Measurements from ENCODE around the gene AEBP2.
A peak's percentile ranks its signal among the peaks of the same experiment; 100 is the strongest.
"Not testable (repeated sequence)": the region's sequence is repeated elsewhere in the genome, so short reads cannot be mapped to it uniquely, and the experiment has no call there.

Gene AEBP2, protein sequence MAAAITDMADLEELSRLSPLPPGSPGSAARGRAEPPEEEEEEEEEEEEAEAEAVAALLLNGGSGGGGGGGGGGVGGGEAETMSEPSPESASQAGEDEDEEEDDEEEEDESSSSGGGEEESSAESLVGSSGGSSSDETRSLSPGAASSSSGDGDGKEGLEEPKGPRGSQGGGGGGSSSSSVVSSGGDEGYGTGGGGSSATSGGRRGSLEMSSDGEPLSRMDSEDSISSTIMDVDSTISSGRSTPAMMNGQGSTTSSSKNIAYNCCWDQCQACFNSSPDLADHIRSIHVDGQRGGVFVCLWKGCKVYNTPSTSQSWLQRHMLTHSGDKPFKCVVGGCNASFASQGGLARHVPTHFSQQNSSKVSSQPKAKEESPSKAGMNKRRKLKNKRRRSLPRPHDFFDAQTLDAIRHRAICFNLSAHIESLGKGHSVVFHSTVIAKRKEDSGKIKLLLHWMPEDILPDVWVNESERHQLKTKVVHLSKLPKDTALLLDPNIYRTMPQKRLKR

DNA sequence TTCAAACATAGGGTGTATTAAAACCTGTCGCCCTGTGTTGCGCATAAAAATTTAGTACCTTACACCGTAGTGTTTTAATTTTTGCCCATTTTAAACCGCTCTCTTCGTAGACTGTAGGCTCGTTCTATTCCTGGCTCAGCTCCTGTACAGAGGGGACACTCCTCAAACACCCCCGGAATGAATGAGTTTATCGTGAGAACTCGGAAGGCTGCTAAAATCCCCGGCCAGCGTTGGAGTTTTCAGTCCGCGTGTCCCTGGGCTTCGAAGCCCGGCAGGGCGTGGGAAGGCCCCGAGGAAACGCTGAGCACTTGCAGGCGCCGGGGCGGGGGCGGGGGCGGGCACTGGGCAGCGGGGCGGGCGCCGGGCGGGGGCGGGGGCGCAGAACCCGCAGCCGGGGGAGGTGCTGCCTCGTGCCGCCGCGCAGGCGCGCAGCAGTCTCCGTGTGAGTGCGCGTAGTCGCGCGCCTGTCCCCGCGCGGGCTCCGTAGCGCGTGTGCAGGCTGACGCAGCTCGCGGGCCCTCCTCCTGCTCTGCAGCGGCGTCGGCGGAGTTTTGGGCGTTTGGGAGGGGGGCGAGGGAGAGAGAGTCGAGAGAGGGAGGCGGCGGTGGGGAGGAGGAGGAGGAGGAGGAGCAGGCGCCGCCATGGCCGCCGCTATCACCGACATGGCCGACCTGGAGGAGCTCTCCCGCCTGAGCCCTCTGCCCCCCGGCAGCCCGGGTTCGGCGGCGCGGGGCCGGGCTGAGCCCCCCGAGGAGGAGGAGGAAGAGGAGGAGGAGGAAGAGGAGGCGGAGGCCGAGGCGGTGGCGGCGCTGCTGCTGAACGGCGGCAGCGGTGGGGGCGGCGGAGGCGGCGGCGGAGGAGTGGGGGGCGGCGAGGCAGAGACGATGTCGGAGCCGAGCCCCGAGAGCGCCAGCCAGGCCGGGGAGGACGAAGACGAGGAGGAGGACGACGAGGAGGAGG lies at the start of gene AEBP2:
Gene AEBP2 (plus strand): TSS at position 434 of the 960 bp plus-strand sequence. CDS start 208 bp downstream, at position 642.
- H3K27ac ChIP-seq: peak within 1 kb of the TSS; percentile 42 to 99 (median 95)
- H3K4me3 ChIP-seq: peak within 1 kb of the TSS; percentile 80 to 100 (median 96)

DNA sequence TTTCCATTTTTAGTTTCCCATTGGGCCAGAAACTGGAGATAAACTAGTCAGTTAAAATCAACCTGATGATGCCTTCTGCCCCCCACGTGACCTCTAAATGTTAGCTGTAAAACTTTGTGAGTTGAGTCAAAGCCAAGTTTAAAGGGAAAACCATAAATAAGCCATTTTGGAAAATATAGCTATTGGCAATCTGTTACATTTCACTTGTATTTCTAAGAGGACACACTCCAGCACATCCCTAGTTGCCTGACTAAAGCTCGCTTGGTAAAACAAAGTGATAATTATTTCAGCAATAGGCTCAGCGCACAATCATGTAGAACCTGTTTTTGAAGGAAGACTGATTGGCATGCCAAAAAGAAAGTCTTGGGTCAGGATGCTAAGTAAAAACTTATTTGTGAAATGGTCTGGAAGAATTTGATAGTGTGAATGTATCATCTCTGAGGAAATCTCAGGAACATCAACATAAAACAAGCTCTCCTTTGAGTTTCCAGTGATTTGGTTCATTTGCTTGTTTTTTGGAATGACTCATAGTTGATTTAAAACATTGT lies 49.2 kb upstream of the AEBP2 start:
- Histone ChIP-seq H3K4me3 (no peak overlapping the region), H3K27ac (no peak overlapping the region)

DNA sequence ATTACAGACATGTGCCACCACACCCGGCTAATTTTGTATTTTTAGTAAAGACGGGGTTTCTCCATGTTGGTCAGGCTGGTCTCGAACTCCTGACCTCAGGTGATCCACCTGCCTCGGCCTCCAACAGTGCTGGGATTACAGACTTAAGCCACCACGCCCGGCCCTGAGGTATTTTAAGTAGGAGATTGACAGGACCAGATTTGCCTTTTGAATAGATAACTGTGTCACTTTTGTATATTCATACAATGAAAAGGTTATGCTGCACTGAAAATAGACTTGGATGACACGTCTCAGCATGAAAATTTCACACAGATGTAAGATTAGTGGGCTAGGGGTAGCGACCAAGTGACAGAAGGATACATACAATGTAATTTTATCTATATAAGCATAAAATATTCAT lies 46.6 kb upstream of the AEBP2 start:
- not testable (repeated sequence) for H3K27ac ChIP-seq, H3K4me3 ChIP-seq

DNA sequence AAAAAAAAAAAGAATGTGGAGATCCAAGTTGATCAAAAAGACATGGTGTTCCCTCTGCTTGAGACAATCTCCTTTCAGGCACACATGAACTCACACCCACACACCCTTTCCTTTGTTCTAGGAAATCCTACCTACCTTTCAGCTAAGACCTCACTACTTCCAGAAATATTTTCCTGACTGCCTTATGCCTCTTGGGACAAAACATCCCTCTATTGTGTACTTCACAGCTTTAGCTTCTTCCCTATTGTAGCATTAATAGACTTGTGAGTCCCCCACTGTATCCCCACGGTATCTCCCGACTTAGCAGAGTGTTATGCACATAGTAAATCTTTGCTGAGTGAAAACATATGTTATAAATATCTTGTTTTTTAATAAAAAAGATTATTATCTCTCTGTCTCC lies 44.9 kb upstream of the AEBP2 start:
- Histone ChIP-seq H3K27ac (no peak overlapping the region), H3K4me3 (no peak overlapping the region)

DNA sequence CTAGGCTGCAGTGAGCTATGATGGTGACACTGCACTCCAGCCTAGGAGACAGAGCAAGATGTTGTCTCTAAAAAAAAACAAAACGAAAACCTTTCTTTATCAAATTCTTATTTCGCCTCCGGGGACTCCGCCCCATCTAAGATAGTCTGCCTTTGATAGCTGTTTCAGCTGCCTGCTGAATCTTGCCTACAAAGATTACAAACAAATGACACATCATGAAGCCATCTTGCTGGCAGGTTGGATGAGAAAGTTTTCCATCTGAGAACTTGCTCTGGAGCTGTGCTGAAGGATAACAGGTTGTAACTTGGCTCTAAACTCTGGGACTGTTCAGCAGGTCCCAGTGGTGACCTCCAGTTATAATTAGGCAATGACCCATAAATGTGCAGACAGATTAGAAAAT lies 41.8 kb upstream of the AEBP2 start:
- Histone ChIP-seq H3K27ac (peak overlapping the region in 2 of 21 experiments; percentile 9 to 29), H3K4me3 (no peak overlapping the region)

DNA sequence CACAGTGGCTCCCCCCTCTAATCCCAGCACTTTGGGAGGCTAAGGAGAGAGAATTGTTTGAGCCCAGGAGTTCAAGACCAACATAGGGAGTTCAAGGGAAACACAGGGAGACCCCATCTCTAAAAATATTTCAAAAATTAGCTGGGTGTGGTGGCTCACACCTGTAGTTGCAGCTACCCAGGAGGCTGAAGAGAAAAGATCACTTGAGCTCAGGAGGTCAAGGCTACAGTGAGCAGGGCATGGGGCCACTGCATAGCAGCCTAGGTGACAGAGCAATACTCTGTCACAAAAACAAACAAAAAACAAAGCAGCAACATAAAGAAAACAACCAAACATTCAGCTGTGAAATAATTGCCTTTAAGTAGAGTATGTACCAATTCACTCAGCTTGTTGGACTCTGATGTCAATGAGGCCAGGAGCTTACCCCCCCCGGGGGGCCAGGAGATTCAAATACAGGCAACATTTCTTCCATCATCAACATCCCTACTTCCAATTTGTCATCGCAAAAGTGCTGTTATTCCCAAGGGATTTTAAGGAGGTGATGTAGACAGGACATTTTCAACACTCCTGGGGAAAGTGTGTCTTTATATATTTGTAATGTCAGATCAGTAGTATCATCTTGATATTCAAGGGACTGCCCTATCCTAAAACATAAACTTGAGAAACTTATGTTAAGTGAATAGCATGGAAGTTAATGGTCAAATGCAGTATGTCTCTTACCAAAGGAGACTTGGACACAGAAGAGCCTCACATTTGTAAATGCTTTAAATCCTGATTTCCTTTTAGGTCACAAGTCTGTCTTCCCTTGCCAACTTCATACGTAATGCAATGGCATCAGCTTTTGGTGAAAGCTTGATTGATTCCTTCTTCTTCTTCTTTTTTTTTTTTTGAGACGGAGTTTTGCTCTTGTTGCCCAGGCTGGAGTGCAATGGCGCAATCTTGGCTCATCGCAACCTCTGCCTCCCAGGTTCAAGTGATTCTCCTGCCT lies 40.6 kb upstream of the AEBP2 start:
- peak overlapping the region in 6 of 21 experiments; percentile 1 to 60 (median 28) for H3K27ac ChIP-seq
- no peak overlapping the region for H3K4me3 ChIP-seq

DNA sequence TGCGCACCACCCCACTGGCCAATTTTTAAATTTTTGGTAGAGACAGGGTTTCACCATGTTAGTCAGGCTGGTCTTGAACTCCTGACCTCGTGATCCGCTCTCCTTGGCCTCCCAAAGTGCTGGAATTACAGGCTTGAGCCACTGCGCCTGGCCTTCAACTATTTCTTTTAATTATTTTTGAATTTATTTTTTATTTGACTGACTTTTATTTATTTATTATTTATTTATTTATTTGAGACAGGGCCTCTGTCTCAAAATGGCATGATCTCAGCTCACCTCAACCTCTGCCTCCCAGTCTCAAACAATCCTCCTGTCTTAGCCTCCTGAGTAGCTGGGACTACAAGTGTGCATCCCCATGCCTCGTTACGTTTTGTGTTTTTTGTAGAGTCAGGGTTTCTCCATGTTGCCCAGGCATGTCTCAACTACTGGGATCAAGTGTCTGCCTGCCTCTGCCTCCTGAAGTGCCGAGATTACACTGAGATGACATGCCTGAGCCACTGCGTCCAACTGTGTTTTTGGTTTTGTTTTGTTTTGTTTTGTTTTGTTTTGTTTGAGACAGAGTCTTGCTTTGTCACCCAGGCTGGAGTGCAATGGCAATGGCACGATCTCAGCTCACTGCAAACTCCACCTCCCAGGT lies 38.5 kb upstream of the AEBP2 start:
- not testable (repeated sequence) for H3K4me3 ChIP-seq
- H3K27ac ChIP-seq: peak overlapping the region in 3 of 21 experiments; percentile 56 to 63 (median 58)

DNA sequence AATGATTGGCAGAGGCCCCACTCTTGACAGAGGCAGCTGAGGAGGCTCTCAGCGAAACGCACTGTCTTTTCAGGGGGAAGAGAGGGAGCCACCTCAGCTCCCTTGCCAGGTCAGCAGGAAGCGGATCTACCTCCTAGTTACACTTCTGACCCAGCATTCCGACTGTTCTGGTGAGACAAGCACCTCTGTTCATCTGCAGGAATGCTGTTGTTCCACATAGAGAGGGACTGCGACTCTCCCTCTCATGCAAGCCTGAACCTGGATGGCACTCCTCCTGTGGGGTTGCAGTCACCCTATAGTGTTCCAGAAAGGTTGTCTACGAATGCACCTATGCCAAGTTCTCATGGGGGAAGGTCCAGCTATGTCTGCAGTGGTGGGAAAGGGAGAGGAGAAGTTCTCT lies 37.1 kb upstream of the AEBP2 start:
- H3K4me3 ChIP-seq: no peak overlapping the region
- H3K27ac ChIP-seq: peak overlapping the region in 9 of 21 experiments; percentile 6 to 64 (median 35)

DNA sequence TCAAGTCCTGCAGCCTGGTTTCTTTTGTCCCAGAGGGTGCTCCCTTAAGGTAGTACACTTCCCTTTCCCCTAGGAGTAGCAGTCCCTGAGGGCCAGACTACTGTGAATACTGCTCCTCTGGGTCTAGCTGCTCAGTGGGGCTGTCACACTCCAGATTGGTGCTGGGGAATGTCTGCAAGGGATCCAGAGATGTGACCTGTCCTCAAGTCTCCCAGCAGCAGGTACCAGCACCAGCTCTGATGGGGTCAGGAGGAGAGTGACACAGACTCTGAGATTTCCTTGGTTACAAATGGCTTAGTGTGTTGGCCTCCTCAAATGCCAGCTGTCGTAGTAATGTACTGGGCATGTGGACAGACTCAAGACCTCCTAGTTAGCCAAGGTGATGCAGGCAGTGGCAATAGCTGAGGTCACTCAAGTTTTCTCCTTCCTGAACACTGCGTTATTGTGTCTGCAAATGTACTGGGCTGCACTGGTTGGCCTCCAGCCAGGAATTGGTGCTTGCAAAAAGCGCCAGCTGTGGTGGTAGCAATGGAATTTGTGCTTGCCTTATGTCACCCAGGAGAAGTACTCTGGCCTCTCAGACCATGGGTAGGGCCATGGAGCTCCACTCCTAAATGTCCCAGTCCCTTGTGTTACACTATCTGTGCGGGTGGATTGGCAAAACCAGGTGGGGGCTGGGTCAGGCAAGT lies 36.4 kb upstream of the AEBP2 start:
- H3K27ac ChIP-seq: peak overlapping the region in 10 of 21 experiments; percentile 6 to 64 (median 26)
- no peak overlapping the region for H3K4me3 ChIP-seq

DNA sequence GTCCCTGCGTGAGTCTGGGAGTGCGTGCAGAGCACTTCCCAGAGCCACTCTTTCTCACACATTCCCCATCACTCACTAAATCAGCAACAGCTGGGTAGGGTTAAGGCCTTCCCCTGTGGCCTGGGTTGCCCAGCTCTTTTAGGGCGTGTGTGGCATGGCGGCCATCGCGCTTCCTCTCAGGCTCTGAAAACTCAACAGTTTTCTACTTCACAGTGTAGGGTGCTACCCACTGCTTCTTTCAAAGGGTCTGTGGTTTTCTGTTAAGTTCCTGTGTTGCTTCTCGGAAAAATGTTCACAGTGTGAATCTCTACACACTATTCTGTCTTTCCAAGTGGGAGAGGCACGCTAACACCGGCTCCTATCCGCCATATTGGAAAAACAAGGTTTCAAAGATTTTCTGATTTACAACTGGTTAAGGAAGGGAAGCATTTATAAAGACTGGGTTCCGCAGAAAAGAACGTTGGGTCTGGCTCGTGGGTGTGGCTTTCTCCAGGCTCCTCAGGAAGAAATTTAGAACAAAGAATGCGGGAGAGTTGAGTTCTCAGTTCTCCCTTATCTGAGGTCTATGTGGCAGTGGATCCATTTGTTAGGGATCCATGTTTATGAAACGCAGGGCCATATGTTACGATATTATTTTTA lies 34.9 kb upstream of the AEBP2 start:
- Histone ChIP-seq H3K27ac (no peak overlapping the region), H3K4me3 (peak overlapping the region in 1 of 7 experiments; percentile 2)

DNA sequence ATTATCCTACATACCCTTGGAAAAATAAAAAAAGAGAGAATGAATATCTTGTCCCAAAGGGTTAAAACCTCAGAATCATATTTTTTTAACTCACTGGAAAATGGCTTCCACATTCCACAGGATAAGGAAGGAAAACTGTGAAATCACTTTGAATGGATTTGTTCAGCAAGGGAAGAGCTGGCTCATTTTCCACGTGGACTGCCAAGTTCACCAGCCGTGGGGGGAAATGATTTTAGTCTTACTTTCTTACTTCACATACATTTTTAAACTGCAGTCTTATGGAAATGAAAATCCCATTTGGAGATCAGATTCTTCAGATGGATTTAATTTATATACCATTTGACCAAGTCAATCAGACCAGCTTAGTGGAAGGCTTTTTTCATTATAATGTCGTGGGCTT lies 29.9 kb upstream of the AEBP2 start:
- no peak overlapping the region for H3K4me3 ChIP-seq
- H3K27ac ChIP-seq: peak overlapping the region in 1 of 21 experiments; percentile 40

DNA sequence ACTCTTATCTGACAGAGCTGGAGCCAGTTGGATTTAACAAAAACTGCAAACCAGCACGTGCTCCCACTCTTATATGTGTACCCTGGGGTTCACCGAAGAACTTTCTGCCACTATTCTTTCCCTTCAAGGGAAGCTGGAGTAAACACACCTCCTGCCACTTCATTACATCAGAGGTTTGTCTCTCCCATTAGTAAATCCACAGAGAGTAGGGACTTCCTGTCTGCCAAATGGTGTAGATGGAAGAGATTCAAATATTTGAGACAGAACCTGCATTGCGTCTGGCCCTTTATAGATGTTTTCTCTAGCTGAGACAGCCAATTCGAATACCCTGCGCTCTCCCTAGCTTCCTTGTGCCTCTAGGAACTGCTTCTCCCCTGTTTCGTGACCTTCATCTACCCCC lies 29.1 kb upstream of the AEBP2 start:
- peak overlapping the region in 10 of 21 experiments; percentile 11 to 60 (median 30) for H3K27ac ChIP-seq
- no peak overlapping the region for H3K4me3 ChIP-seq

DNA sequence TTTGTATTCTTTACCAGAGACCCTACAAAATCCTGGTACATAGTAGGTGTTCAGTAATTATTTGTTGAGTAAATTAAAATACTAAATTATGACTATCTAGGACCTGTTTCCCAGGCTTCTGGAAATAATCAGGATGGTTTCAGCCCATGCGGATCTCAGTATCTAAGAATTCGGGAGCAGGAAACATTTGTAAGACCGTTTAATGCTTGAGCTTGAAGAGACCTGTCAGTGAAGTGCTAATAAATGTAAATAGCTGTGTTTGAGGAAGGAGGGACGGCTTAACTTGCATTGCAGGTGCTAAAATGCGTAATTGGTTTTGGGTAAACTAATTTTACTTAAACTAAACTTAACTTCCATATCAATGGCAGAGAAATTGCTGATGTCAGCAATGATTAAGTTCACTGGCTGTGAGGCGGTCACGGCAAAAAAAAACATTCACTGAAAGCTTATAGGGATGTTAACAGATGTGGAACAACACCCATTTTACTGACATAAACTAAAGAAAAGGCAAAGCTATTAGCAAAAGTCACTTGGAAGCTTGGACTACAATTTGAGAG lies 28.6 kb upstream of the AEBP2 start:
- peak overlapping the region in 11 of 21 experiments; percentile 8 to 67 (median 27) for H3K27ac ChIP-seq
- H3K4me3 ChIP-seq: no peak overlapping the region

DNA sequence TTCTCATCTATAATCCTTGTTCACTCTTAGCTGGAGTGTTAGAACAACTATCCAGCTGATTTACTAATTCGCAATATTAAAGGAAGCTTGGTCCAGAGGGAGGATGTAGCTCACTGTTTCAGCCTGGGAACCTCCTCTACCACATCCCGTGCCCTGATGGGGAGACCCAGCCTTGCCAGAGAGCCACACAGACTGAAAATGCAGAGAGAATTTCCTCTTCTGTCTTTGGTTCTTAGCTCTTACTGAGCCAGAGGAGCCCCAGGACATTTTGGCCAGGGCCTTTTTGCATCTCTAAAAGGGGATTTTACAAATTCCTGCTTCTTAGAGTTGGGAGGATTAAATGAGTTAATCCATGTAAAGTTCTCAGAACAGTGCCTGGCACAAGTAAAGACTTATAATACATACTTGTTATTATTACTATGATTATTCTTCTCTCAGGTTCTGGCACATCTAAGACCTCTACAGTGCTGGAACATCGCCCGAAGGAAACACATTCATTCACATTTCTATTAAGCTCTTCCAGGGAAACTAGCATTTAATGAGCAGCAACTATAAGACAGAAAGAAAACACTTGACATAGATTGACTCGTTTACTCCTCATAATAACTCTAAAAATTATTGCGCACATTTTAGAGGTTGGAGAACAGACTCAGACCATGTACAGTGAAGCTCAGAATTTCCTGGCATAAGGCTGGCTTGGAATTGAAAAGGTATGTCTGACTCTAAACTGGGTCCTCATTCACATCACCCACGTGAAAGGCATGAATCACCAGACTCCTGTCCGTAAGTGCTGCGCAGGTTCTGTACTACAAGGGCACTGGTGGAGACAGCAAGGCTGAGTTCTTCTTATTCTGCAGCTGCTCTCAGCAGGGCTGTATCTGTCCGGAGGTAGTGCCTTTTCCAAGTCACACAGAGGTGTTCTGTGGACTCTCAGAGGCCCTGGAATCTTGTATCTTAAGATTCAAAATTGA lies 27.8 kb upstream of the AEBP2 start:
- Histone ChIP-seq H3K27ac (peak overlapping the region in 12 of 21 experiments; percentile 0 to 67 (median 33)), H3K4me3 (no peak overlapping the region)

DNA sequence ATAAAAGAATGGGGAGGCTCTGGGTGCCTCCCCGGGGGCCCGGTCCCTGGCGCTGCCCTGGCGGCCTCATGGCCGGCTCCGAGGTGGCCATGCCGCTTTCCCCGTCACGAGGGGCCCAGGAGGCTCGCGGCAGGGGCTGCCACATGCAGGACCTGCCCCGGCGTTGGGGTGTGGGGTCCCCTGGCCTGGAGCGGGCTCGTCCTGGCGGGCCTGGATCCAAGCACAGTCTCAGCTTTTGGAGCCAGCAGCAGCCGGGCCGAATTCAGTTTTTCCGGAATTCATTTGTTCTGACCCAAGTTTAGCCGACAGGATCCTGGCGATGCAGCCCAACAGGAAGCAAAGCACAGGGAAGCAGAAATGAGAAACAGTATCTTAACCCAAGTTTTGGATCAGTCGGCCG lies 26.4 kb upstream of the AEBP2 start:
- no peak overlapping the region for H3K27ac ChIP-seq
- no peak overlapping the region for H3K4me3 ChIP-seq

DNA sequence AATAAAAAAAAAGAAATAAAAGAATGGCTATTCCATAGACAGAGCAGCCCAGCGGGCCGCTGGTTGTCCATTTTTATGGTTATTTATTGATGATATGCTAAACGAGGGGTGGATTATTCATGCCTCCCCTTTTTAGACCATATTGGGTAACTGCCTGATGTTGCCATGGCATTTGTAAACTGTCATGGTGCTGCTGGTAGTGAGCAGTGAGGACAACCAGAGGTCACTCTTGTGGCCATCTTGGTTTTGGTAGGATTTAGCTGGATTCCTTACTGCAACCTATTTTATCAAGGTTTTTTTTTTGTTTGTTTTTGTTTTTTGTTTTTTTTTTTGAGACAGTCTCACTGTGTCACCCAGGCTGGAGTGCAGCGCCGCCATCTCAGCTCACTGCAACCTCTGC lies 25.7 kb upstream of the AEBP2 start:
- H3K4me3 ChIP-seq, H3K27ac ChIP-seq: not testable (repeated sequence)
